Ascending aorta (tissue), 2 donors: Measurements from ENCODE around the gene NUDT9. TPM values are rescaled to one million over a fixed set of nuclear protein-coding genes. Genes with fewer than 3 reads are reported as not detected.

ENCODE experiments used
- DNase-seq, 2 donors: peaks; one replicate each; pipeline ENCODE4 v3.0.0-alpha.2; 2019; ENCODE audit warnings: low spot score in 2 of 2
- H3K27ac ChIP-seq, 2 donors: fragments of 200-600 bp; sonication (generic); one replicate each; pipeline ENCODE4 v1.5.1; 2016 to 2017; ENCODE audit warnings: mild to moderate bottlenecking in 1 of 2
- H3K27me3 ChIP-seq: fragments of 200-600 bp; sonication (generic); one replicate; pipeline ENCODE4 v1.5.1; 2017
- H3K36me3 ChIP-seq, 2 donors: fragments of 200-600 bp; sonication (generic); one replicate each; pipeline ENCODE4 v1.5.1; 2016
- H3K4me1 ChIP-seq, 2 donors: fragments of 200-600 bp; sonication (generic); one replicate each; pipeline ENCODE4 v1.5.1; 2016 to 2017; ENCODE audit warnings: mild to moderate bottlenecking in 1 of 2
- H3K4me3 ChIP-seq, 2 donors: fragments of 200-600 bp; sonication (generic); one replicate each; pipeline ENCODE4 v1.5.1; 2016 to 2017; ENCODE audit warnings: mild to moderate bottlenecking in 1 of 2
- H3K9me3 ChIP-seq, 2 donors: fragments of 200-600 bp; sonication (generic); one replicate each; pipeline ENCODE4 v1.5.1; 2016
- CTCF ChIP-seq, 3 experiments: fragments of 200-600 bp in 2 of 3; fragments of 450-650 bp in 1 of 3; sonication (generic) in 2 of 3; IDR thresholded peaks; one replicate each; pipeline ENCODE4 v1.5.1; 2016 to 2019; ENCODE audit warnings: antibody characterized with exemption in 3 of 3, mild to moderate bottlenecking in 1 of 3, moderate library complexity in 1 of 3
- intact Hi-C: fragments of 100-400 bp; cut with DNase I; formaldehyde crosslinking; loops from one replicate; pipeline ENCODE4 v1.15.1; 2023
- total RNA-seq: library from RNA; depleted of rRNA; stranded (reverse); fragments of >200 nt; gene quantifications from one replicate; pipeline ENCODE4 v1.1.0, GENCODE V29; 2016

Gene NUDT9
- total RNA-seq, 1 donor from 2014 or later = 35.9 TPM

GRCh38 chr4:87425711-87426110 is 3.3 kb downstream of the NUDT9 start:
- H3K27ac ChIP-seq = no peak overlapping the region
- TF ChIP-seq CTCF (IDR thresholded peaks at IDR 0.05) = no peak
- no peak for DNase-seq
- H3K9me3 ChIP-seq = no peaks in the 10 kb centered on the region
- intact Hi-C loops = no loop called here
- no peaks in the 10 kb centered on the region for H3K27me3 ChIP-seq
- H3K4me3 ChIP-seq = no peak overlapping the region
- peaks cover 2 to 22% of the 10 kb centered on the region in 2 donors for H3K4me1 ChIP-seq
- no peaks in the 10 kb centered on the region for H3K36me3 ChIP-seq

- TF ChIP-seq CTCF (IDR thresholded peaks at IDR 0.05) = no peak
- DNase-seq = no peak
- no peaks in the 10 kb centered on the region for H3K36me3 ChIP-seq
- no peaks in the 10 kb centered on the region for H3K9me3 ChIP-seq
- H3K4me1 ChIP-seq = peaks cover 0 to 15% of the 10 kb centered on the region in 2 donors
- no peak overlapping the region for H3K27ac ChIP-seq
- no peak overlapping the region for H3K4me3 ChIP-seq
- H3K27me3 ChIP-seq = no peaks in the 10 kb centered on the region
- intact Hi-C loops = no loop called here
These were observed 4.6 kb downstream of the NUDT9 start for GRCh38 chr4:87426865-87427517.

GRCh38 chr4:87427518-87427868 is 5.1 kb downstream of the NUDT9 start:
- no peaks in the 10 kb centered on the region for H3K36me3 ChIP-seq
- H3K9me3 ChIP-seq = no peaks in the 10 kb centered on the region
- H3K4me1 ChIP-seq = peaks cover 0 to 15% of the 10 kb centered on the region in 2 donors
- no peak for TF ChIP-seq CTCF (IDR thresholded peaks at IDR 0.05)
- no peaks in the 10 kb centered on the region for H3K27me3 ChIP-seq
- no peak for DNase-seq
- no peak overlapping the region for H3K4me3 ChIP-seq
- intact Hi-C loops = no loop called here
- no peak overlapping the region for H3K27ac ChIP-seq

GRCh38 chr4:87428979-87429378 is 6.6 kb downstream of the NUDT9 start:
- intact Hi-C loops = no loop called here

GRCh38 chr4:87430038-87430437 is 7.7 kb downstream of the NUDT9 start:
- intact Hi-C loops = no loop called here
- no peak for TF ChIP-seq CTCF (IDR thresholded peaks at IDR 0.05)
- Histone ChIP-seq H3K4me1 (peaks cover 0 to 1% of the 10 kb centered on the region in 2 donors), H3K36me3 (no peaks in the 10 kb centered on the region), H3K4me3 (no peak overlapping the region), H3K9me3 (no peaks in the 10 kb centered on the region), H3K27ac (no peak overlapping the region), H3K27me3 (no peaks in the 10 kb centered on the region)
- no peak for DNase-seq

More at GRCh38 chr4:87428979-87429378, 6.6 kb downstream of the NUDT9 start:
- DNase-seq = no peak
- Histone ChIP-seq H3K9me3 (no peaks in the 10 kb centered on the region), H3K4me1 (peaks cover 0 to 12% of the 10 kb centered on the region in 2 donors), H3K27ac (no peak overlapping the region), H3K36me3 (no peaks in the 10 kb centered on the region), H3K4me3 (no peak overlapping the region), H3K27me3 (no peaks in the 10 kb centered on the region)
- no peak for TF ChIP-seq CTCF (IDR thresholded peaks at IDR 0.05)

DNA sequence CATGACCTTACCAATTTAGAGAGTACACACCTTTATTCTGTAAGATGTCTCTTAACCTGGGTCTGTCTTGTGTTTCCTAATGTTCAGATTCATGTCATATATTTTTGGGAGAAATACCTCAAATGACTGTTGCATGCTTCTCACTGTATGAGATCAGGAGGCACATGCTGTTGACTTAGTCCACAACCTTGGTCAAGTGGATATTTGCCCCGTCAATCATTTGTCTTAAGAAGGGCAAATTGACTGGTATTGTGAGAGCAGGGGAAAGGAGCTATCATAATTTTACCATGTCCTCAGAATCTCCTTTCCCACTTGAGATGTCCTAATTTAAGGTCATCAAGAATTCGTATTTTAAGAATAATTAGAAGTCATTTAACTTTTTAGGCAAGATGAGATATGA is 11.0 kb downstream of the NUDT9 start:
- no peaks in the 10 kb centered on the region for H3K27me3 ChIP-seq
- no peaks in the 10 kb centered on the region for H3K9me3 ChIP-seq
- no peak for DNase-seq
- no peak overlapping the region for H3K4me3 ChIP-seq
- intact Hi-C loops = no loop called here
- no peak overlapping the region for H3K27ac ChIP-seq
- H3K36me3 ChIP-seq = peaks cover 7 to 9% of the 10 kb centered on the region in 2 donors
- TF ChIP-seq CTCF (IDR thresholded peaks at IDR 0.05) = no peak
- H3K4me1 ChIP-seq = no peaks in the 10 kb centered on the region
